Activated naive CD8-positive, alpha-beta T cell treated with anti-CD3 and anti-CD28 coated beads, Interleukin-2, amount 50 U/mL, for 24 hours (primary cell): ENCODE data around the gene D2HGDH.
"Not testable (repeated sequence)": the region's sequence is repeated elsewhere in the genome, so short reads cannot be mapped to it uniquely, and the experiment has no call there.

Experiments used
- ATAC-seq: fragments of 150-1000 bp; cut with Tn5 transposase; one replicate; pipeline ENCODE4 v1.10.0; 2021
- DNase-seq: peaks from one replicate; pipeline ENCODE4 v3.0.0; 2021
- H3K27ac Mint-ChIP-seq: one replicate; pipeline ENCODE4 v1.8.0; 2021; ENCODE audit warnings: mild to moderate bottlenecking, mixed read lengths
- H3K27me3 Mint-ChIP-seq: one replicate; pipeline ENCODE4 v1.8.0; 2021; ENCODE audit warnings: mixed read lengths
- H3K36me3 Mint-ChIP-seq: one replicate; pipeline ENCODE4 v1.8.0; 2021; ENCODE audit warnings: low read depth, mixed read lengths
- H3K4me1 Mint-ChIP-seq: one replicate; pipeline ENCODE4 v1.8.0; 2021; ENCODE audit warnings: mixed read lengths
- H3K4me3 Mint-ChIP-seq: one replicate; pipeline ENCODE4 v1.8.0; 2021; ENCODE audit warnings: mild to moderate bottlenecking, moderate library complexity, mixed read lengths
- H3K9me3 Mint-ChIP-seq: one replicate; pipeline ENCODE4 v1.8.0; 2021; ENCODE audit warnings: mixed read lengths

Gene D2HGDH

DNA sequence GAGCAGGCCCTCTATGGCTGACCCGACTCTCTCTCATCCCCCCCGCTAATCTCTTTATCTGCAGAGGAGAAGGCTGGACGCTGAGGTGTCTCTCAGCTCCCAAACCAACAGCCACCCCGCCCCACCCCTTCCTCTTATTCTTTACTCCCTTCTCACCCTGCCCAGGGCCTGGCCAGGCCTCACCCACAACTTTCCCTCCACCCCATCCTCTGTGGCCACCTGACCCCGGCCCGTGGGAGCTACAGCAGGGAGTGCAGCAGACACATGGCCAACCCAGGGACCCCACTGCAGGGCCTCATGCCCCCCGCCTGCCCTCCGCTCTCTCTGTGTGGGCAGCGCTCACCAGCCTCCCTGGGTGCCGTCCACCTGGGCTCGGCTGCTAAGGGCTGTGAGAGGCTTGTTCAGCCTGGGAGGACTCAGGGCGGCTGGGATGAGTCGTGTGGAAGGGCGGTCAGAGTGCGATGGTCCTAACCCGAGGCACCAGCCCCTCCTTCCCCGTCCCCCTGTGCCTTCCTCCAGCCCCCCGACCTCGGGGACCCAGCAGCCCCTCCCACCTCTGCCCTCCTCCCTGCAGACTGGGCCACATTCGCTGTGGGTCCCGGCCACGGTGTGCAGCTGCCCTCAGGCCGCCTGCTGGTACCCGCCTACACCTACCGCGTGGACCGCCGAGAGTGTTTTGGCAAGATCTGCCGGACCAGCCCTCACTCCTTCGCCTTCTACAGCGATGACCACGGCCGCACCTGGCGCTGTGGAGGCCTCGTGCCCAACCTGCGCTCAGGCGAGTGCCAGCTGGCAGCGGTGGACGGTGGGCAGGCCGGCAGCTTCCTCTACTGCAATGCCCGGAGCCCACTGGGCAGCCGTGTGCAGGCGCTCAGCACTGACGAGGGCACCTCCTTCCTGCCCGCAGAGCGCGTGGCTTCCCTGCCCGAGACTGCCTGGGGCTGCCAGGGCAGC, 81.3 kb downstream of the D2HGDH start:
- Mint-ChIP-seq H3K27ac (no peak overlapping the region), H3K4me1 (peaks cover 10% of the 10 kb centered on the region), H3K4me3 (no peak overlapping the region), H3K36me3 (no peaks in the 10 kb centered on the region), H3K27me3 (peaks cover 2% of the 10 kb centered on the region), H3K9me3 (no peaks in the 10 kb centered on the region)
- ATAC-seq: no peak
- no peak for DNase-seq

DNA sequence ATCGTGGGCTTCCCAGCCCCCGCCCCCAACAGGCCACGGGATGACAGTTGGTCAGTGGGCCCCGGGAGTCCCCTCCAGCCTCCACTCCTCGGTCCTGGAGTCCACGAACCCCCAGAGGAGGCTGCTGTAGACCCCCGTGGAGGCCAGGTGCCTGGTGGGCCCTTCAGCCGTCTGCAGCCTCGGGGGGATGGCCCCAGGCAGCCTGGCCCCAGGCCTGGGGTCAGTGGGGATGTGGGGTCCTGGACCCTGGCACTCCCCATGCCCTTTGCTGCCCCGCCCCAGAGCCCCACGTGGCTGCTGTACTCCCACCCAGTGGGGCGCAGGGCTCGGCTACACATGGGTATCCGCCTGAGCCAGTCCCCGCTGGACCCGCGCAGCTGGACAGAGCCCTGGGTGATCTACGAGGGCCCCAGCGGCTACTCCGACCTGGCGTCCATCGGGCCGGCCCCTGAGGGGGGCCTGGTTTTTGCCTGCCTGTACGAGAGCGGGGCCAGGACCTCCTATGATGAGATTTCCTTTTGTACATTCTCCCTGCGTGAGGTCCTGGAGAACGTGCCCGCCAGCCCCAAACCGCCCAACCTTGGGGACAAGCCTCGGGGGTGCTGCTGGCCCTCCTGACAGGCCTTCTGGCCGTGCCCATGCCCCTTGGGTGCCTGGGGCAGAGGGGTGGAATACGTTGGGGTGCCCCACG, 82.1 kb downstream of the D2HGDH start:
- H3K4me1 Mint-ChIP-seq: peaks cover 10% of the 10 kb centered on the region
- DNase-seq (no peak), ATAC-seq (no peak)
- no peaks in the 10 kb centered on the region for H3K36me3 Mint-ChIP-seq
- H3K27me3 Mint-ChIP-seq: peaks cover 2% of the 10 kb centered on the region
- H3K9me3 Mint-ChIP-seq: no peaks in the 10 kb centered on the region
- H3K27ac Mint-ChIP-seq: no peak overlapping the region
- H3K4me3 Mint-ChIP-seq: no peak overlapping the region

GRCh38 chr2:241817126-241817820, 82.8 kb downstream of the D2HGDH start:
- Mint-ChIP-seq H3K27ac (no peak overlapping the region), H3K36me3 (no peaks in the 10 kb centered on the region), H3K4me1 (peaks cover 10% of the 10 kb centered on the region), H3K27me3 (peaks cover 2% of the 10 kb centered on the region), H3K4me3 (no peak overlapping the region), H3K9me3 (no peaks in the 10 kb centered on the region)
- DNase-seq: no peak
- no peak for ATAC-seq

- not testable (repeated sequence) for DNase-seq, H3K27me3 Mint-ChIP-seq, H3K36me3 Mint-ChIP-seq, ATAC-seq, H3K4me3 Mint-ChIP-seq, H3K9me3 Mint-ChIP-seq, H3K27ac Mint-ChIP-seq
- peaks cover 10% of the 10 kb centered on the region for H3K4me1 Mint-ChIP-seq
Observed at GRCh38 chr2:241817821-241818215, 83.4 kb downstream of the D2HGDH start.
